Forelimb muscle (tissue), 1 donor: Measurements from ENCODE around the gene CNDP1. TPM values are rescaled to one million over a fixed set of nuclear protein-coding genes. Genes with fewer than 3 reads are reported as not detected.
"Not testable (repeated sequence)": the region's sequence is repeated elsewhere in the genome, so short reads cannot be mapped to it uniquely, and the experiment has no call there.

Source experiments
- DNase-seq: peaks from one replicate; pipeline ENCODE4 v3.0.0-alpha.2; 2013; ENCODE audit warnings: low read depth
- polyA plus RNA-seq: library from polyadenylated mRNA; unstranded; fragments of 120-200 nt; gene quantifications from one replicate; pipeline ENCODE4 v1.2.1, GENCODE V29; 2013; ENCODE audit not compliant: insufficient read length

The CNDP1 gene
- polyA plus RNA-seq, 1 donor, result 0.13 TPM

DNA sequence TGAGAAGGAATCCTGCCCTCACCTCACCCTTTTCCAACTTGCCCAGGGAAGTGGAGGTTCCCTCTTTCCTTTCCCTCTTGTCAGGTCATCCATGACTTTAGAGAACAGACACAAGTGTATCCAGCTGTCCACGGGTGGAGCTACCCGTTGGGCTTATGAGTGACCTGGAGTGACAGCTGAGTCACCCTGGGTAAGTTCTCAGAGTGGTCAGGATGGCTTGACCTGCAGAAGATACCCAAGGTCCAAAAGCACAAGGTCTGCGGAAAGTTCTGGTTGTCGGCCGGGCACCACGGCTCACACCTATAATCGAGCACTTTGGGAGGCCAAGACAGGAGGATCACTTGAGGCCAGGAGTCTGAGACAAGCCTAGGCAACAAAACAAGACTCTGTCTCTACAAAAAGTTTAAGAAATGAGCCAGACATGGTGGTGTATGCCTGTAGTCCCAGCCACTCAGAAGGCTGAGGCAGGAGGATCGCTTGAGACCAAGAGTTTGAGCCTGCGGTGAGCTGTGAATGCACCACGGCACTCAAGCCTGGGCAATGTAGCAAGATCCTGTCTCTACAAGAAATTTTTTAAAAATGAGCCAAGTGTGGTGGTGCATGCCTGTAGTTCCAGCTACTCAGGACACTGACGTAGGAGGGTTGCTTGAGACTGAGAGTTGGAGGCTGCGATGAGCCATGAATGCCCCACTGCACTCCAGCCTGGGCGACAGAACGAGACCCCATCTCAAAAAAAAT is 14.0 kb upstream of the CNDP1 start:
- no peak for DNase-seq

DNA sequence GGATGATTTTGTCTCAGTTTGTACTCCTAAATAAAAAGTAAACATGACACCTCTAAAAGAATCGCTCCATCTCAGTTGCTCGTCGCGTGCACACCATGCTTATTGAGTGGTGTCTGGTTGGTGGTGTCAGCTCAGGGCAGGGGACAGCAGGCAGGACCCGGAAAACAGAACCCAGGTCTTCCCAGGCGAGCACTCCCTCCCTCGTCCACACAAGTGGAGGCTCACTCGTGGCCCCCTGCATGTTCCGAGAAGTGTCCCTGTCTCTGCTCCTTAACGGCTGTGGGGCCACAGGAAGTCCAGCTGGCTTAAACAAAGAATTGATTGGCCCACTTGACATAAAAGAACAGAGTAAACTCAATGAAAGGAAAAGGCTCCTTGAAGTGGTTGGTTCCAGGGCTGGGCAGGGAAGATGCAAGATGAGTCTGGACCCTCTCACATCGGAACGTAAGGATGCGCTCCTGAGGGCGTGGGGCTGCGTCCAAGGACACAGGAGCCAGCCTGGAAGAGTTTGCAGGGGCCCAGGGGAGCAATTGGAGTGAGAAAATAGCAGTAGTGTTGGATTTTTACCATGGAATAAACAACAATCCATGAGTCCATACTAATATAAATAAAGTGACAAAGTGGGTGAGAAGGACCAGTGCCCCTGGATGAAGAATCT is 13.1 kb upstream of the CNDP1 start:
- DNase-seq, result no peak

DNA sequence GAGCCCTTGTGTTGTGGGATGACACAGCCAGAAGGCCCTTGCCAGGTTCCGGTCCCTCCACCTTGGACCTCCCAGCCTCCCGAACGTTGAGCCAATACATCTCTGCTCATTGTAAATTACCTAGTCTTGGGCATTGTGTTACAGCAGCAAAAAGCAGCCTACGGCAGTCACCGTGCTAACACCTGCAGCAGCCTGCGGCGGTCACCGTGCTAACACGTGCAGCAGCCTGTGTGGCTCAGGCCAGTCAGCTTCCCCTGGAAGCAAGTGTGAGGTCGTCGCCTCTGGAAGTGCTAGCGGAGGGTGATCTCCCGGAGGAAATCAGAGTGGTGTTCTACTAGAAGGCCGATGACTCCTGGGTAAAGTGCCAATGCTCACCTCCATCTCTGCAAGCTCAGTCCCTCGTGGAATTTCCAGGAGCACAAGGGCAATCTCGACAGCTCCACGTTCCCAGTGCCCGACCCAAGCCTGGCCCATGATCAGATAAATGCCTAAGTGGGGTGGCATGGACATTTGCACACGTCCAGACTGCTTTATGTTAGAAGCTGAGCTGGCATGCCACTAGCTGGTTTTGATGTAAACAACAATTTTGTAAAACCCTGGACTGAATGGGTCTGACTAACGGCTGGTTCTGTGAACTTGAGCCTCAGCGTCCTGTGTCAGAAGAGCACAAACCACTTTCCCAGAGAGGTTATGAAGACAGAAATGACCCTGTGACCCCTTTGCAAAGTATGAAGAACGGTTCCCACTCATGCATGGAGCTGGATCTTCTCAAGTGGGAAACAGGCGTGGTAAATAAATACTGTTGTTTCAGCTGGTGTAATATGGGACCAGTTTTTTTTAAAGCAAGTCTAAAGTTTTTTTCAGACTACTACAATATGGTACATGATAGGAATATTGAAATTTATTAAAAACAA is 11.4 kb upstream of the CNDP1 start:
- DNase-seq, result no peak

DNA sequence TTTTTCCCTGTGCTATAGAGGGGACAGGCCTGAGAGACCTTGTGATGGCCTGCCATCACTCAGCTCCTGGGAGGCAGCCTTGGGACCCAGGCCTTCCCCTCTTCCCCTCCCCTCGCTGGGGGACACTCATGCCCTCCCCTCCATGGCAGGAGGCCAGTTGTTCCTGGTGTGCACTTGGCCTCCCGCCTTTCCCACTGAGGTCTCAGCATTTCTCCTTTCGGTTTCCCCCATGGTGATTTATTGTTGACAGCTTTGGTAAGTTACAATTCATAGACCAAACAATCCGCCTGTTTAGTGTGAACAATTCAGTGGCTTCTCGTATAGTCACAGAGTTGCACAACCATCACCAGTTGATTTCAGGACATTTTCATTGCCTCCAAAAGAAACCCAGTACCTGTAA is 10.2 kb upstream of the CNDP1 start:
- no peak for DNase-seq

DNA sequence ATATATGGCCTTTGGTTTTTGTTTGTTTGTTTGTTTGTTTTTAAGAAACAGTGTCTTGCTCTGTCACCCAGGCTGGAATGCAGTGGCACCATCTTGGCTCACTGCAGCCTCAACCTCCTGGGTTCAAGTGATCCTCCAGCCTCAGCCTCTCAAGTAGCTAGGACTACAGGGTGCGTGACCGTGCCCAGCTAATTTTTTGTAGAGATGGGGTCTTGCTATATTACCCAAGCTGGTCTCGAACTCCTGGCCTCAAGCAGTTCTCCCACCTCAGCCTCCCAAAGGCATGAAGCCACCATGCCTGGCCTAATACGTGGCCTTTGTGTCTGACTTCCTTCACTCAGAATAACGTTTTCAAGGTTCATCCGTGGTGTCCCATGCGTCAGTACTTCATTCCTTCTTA is 9.4 kb upstream of the CNDP1 start:
- not testable (repeated sequence) for DNase-seq

DNA sequence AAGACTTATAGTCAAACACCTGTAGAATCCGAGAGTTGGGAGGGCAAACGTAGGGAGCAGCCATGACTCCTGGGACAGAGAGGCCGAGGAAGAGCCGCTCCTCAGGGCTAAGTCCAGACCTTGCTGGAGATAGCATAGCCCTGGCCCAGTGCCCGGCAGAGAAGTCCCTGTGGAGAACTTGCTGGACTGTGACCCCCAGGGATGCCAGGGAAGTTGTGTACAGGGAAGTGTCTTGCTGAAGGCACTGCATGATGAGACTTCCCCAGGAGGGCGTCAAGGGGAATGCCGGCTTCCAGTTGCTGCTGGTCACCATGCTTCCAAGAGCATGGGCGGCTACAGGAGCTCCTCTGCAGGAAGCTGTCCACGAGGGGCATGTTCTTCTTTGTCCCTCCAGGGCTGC is 8.6 kb upstream of the CNDP1 start:
- no peak for DNase-seq

DNA sequence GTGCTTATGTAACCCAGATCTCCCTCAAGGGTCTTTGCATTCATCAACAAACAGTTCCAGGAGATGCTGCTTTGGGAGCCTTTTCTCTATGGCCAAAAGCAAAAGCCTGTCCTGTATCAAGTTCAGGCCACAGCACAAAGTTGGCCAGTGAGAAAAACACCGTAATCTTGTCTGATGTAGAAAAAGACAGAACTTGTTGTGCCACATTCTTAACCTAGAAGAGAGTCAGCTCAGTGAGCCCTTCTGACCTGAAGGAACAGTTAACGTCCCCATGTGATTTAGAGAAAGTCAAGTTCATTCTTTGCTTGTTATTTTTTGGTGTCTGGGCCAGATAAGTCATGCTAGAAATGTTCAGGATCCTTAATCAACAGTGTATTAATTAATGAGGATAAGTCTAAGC is 7.8 kb upstream of the CNDP1 start:
- no peak for DNase-seq

DNA sequence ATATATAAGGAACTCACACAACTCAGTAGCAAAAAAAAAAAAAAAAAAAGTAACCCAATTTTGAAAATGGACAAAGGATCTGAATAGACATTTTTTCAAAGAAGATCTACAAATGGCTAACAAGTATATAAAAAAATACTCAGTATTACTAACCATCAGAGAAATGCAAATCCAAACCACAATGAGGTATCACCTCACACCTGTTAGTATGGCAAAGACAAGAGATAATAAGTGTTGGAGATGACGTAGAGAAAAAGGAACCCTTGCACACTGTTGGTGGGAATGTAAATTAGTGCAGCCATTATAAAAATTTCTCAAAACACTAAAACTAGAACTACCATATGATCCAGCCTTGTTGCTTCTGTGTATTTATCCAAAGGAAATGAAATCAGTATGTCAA is 5.8 kb upstream of the CNDP1 start:
- no peak for DNase-seq

DNA sequence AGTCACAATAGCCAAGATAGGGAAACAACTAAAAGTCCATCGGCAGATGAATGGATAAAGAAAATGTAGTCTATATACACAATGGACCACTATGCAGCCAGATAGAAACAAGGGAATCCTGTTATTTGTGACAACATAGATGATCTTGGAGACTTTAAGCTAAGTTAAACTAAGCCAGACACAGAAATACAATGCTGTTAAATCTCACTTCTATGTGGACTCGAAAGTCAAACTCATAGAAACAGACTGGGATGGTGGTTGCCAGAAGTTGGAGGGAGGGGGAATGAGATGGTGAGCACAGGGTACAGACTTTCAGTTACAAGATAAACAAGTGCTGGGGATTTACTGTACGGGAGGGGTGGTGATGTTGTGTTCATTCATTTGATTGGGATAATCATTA is 5.4 kb upstream of the CNDP1 start:
- no peak for DNase-seq

DNA sequence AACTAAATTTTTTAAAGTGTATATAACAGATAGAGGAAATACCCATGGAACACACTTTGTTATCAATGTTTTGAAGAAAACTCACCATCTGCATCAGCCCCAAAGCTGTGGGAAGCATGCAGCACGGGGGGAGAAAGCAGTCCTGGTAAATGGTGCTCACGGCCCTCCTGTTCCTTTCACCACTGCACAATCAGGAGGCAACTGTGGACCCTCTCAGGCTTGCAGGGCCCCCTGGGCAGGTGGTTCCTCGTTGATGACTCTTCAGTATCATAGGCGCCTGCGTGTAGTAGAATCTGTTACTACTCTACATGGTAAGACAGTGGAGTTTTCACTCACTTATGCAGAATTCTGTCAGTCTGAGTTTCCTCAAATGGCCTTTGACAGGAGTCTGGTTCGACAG is 4.9 kb upstream of the CNDP1 start:
- no peak for DNase-seq

DNA sequence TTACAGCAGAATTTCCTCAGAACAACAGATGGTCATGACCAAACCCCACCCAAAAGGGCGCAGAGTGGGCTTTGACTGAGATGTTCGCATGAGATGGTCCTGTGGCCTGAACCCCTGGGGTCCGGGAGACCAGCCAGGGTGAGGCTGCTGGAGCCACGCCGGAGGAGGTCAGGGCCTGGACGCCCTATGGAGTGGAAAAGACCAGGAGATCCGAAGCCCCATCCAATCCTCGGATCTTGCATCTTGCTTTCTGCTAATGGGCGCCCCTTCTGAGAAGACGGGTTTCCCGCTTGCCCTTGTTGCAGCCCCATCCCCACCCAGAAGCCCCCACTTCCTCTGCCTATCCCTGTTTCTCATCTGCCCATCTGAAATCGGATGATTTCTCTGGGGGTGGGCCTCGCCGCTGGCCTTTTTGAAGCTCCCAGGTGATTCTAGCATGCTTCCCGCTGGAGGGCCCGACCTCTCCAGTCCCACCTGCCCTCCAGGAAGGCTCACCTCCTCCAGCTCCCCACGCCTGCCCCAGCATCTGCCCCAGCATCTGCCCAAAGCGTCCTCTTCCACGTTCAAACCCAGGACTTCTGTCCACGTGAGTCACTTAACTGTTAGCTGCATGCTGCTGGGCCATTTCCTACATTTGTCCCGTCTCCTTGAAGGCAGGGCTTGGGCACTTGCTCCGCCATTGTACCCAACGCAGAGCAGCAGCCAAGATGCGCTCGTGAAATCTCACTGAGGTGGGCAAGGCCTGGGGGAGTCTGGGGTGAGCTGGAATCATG is 4.3 kb upstream of the CNDP1 start:
- DNase-seq, result no peak

DNA sequence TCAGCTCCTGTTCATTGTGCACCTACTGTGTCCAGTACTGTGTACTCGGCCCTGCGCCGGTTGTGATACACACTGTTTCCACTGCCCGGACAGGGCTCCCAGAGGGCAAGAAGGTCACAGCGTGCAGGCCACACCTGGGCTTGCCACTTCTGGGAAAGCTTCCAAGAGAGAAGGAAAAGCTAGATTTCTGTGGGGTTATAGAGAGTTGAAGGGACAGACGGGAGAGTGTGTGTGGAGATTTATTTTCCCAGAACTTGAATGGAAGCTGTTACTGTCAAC is 3.8 kb upstream of the CNDP1 start:
- DNase-seq, result no peak

DNA sequence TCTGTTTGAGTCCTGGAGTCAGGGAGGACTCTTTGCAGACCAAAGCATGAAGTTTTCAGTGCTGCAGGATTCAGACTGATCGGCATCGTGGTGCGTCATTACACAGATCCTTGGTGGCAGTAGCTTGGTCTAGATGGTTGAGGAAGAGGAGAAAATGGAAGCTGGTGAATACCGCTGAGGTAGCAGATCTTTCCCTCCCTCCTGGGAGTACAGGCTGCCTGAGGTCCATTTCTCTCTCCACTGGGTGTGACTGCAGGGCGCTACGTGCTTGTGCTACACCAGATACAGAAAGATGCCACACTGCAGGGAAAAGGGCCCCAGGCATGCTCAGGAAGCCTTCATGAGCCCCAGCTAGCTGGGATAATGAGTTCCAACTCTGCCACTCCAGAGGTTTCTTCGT is 3.3 kb upstream of the CNDP1 start:
- DNase-seq, result no peak

DNA sequence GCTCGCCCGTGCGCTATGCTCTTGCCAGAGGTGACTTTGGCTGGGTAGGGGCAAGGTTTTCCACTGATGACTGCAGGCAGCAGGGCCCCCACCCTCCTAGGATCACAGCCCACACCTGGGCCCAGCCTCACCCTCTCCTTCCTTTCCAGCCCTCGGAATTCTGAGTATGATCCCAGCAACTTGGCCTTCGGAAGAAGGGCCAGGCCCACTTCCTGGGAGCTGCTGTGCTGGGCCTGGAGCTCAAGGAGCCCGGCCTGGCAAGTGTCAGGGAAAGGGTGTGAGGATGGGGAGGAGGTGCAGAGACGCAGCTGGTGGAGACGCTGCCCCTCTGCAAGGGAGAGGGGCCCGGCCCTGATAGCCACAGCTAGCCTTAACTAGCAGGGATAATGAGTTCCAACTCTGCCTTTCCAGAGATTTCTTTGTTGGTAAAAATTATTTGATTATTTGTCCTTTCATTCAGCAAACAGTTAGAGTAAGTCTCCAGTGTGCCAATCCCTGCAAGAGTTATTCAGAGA is 1.7 kb upstream of the CNDP1 start:
- DNase-seq, result no peak

DNA sequence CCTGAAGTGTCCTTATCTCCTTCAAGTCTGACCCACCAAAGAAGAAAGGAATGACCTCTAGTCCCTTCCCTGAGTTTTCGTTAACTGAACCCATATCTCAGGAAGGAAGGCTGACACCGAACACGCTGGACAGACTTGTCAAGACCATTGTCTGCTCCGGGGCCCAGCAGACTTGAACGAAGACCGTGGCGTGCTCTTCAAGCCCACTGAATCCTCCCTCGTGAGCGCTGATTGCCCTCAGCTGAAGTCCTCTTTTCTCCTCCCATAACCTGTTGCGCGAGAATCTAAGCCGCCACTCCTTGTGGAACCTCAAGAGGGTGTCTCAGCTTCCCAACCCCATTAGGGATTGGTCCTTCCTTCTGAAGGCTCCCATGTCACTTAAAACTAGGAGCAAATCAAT is 634 bp upstream of the CNDP1 start:
- no peak for DNase-seq

DNA sequence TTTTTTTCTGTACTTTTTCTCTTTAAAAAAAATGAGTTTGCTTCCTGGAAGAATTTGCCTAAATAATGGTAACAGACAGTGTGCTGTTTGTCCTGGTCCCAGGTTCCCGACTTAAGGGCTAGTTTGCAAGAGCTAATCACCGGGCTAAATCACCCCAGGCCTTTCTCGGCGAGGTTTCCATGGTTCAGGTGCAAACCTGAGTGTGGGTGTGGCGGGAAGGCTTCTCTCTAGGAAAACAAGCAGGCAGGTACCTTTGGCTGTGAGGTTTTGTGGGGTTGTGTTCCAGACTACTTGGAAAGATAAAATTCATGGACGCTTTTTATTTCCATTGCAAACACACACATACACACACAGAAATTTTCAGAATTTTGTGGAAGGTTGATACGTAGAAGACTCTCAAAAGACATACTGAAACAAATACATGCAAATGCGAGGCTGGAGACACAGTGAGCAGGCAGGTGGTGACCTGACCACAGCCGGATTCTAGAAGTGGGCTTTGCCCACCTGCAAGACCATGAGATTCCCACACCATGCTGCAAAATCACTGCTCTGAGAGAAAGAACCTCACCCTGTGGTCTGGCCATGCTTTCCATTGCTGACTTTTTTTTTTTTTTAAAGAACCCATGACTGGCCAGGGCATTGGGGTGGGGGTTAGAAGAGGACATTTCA is 815 bp downstream of the CNDP1 start:
- DNase-seq, result no peak

DNA sequence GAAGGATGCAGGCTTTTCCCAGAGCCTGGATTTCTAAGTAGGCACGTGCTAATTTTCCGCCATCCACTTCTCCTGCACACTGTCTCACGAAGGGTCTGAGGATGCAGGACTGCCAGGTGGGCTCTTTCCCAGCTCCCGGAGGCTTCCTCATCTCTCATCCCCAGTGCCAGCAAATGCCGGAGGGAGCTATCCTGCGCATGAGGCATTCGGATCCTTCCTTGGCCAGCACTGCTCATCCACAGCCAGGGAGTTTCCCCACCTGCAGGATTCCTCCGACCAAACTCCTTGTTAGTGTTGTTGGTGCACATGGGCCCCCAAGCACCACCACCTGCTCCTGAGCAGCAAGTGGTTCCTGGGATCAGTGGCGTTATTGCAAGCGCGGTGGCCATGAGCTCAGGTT is 5.0 kb downstream of the CNDP1 start:
- DNase-seq, result no peak

DNA sequence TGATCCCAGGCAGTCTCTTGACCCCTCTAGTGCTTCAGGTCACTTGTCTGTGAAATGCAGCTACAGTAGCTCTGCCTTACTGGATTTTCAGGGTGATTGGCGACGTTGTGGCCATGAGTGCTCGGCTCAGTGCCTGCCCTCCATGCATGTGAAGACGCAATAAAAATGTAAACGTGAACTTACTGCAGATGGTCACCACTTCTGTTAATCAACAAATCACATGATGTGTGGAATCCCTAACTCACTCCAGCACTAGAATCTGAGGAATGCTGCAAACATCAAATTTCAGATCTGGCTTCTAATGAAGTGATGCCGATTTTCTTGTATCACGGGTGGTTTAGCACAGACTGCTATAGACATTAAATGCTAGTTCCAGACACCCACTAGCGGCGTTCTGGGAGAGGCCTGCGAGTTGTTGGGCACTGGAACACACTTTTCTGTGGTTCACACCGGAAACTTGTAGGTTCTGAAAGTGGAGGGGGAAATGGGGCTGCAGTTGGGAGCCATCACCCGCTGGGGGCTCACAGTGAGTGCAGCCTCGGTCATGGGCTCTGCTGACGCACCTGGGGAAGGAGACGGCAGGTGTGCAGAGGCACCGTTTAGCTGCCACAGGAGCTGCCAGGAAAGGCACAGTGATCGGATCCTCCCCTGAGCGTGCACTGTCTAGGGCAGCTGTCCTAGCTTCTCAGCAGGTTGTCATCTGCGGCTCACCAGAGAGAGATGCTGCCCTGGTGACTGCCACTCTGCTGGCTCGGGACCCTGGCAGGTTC is 6.5 kb downstream of the CNDP1 start:
- no peak for DNase-seq

DNA sequence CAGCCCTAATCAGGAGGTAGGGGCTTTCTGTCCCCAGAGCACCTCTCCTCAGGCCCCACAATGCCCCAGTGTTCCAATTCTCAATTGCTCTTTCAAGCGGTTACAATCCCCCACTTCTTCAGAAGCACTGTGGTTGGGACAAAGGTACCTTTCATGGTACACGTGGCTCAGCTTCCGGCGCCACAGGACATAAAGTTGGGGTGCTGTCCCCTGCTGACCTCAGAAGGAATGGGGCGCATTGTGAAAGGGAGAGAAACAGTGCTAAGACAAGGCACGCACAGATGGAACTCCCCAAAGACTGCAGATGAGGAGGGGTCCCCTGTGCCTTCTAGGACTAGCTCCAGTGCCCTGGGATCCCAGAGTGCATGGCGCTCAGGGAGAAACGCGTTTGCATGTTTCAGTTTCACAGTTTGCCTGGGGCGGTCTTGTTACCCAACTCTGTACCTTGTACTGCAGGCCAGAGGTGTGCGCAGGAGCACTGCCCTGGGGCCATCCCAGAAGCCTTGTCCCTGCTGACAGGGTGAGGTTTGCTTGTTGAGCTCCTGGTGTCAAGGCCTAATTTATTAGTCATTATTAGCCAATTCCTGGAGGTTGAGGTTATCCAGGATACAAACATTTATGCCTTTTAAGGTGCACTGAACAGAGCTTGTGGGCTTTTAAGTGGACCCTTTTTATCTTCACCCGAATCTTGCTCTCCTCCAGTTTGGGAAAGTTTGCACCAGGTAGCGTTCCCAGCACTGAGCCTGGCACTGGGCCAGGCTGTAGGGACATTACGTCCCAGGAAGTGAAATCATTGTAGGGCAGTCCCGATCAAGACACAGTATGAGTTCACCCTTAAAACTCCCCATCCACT is 7.6 kb downstream of the CNDP1 start:
- DNase-seq, result no peak

DNA sequence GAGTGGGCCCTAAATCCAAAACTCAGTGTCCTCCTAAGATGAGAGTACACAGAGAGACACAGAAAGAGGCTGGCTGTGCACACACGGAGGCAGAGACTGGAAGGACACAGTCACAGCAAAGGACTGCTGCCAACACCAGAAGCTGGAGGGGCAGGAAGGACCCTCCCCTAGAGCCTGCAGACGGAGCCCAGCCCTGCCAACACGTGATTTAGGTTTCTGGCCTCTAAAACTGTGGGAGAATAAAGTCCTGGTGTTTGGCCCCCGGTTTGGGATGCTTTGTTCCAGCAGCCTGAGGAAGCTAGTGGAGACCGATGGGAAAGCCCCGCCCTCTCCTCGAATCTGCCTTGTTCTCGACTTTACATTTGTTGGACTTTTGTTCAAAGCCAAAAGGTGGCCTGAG is 10.6 kb downstream of the CNDP1 start:
- DNase-seq, result no peak
